ENCODE data around the gene TCF12.

GRCh38 chr15:57038040-57038439 is 119.6 kb downstream of the TCF12 start:
- TF ChIP-seq CTCF (IDR thresholded peaks at IDR 0.05; ENCODE audit: insufficient read depth, low read depth, low read length) (no peak), EZH2 (IDR thresholded peaks at IDR 0.05; ENCODE audit: insufficient read depth, low read length) (no peak)
